ENCODE data around the gene UQCRQ. TPM values are rescaled to one million over a fixed set of nuclear protein-coding genes. Genes with fewer than 3 reads are reported as not detected.

The UQCRQ gene
- total and polyA plus RNA-seq, 3 donors from 2014 or later = 154 to 171 (median 167) TPM

GRCh38 chr5:132865668-132866341 lies 637 bp upstream of the UQCRQ start:
- WGBS, 2 donors = 20 to 22% methylated on average over 25 to 30 of the region's 30 CpGs
- TF ChIP-seq CTCF (IDR thresholded peaks at IDR 0.05) (no peak), POLR2A (IDR thresholded peaks at IDR 0.05) (no peak)
- intact Hi-C loops (cut with DNase I; ENCODE audit: low total_unique reads) = no loop called here

GRCh38 chr5:132867046-132867451 lies 607 bp downstream of the UQCRQ start:
- Histone ChIP-seq H3K36me3 (ENCODE audit: low read depth, missing control alignments) (no peaks in the 10 kb centered on the region), H3K27ac (peak overlapping the region; percentile 94 to 96), H3K9me3 (no peaks in the 10 kb centered on the region), H3K4me3 (peak overlapping the region; percentile 76 to 85), H3K27me3 (no peaks in the 10 kb centered on the region), H3K4me1 (no peaks in the 10 kb centered on the region)
- intact Hi-C loops (cut with DNase I; ENCODE audit: low total_unique reads) = no loop called here
- no peak for DNase-seq
- WGBS, 2 donors = 0% methylated on average over 5 to 13 of the region's 13 CpGs
- no peak for TF ChIP-seq CTCF (IDR thresholded peaks at IDR 0.05)
- no peak for TF ChIP-seq POLR2A (IDR thresholded peaks at IDR 0.05)

More at GRCh38 chr5:132865668-132866341, 637 bp upstream of the UQCRQ start:
- H3K4me1 ChIP-seq = no peaks in the 10 kb centered on the region
- DNase-seq = no peak
- H3K27me3 ChIP-seq = no peaks in the 10 kb centered on the region
- peak overlapping the region; percentile 76 to 85 for H3K4me3 ChIP-seq
- no peaks in the 10 kb centered on the region for H3K9me3 ChIP-seq
- peak overlapping the region; percentile 94 to 96 for H3K27ac ChIP-seq
- H3K36me3 ChIP-seq (ENCODE audit: low read depth, missing control alignments) = no peaks in the 10 kb centered on the region

GRCh38 chr5:132868754-132869153 lies 2.3 kb downstream of the UQCRQ start:
- WGBS, 2 donors = 83 to 86% methylated on average over 4 of the region's 4 CpGs
- intact Hi-C loops (cut with DNase I; ENCODE audit: low total_unique reads) = no loop called here
- Histone ChIP-seq H3K36me3 (ENCODE audit: low read depth, missing control alignments) (no peaks in the 10 kb centered on the region), H3K27ac (no peak overlapping the region), H3K27me3 (no peaks in the 10 kb centered on the region), H3K4me3 (no peak overlapping the region), H3K9me3 (no peaks in the 10 kb centered on the region), H3K4me1 (no peaks in the 10 kb centered on the region)
- no peak for DNase-seq
- TF ChIP-seq CTCF (IDR thresholded peaks at IDR 0.05) (no peak), POLR2A (IDR thresholded peaks at IDR 0.05) (no peak)

GRCh38 chr5:132870801-132871200 lies 4.4 kb downstream of the UQCRQ start:
- no peak for TF ChIP-seq POLR2A (IDR thresholded peaks at IDR 0.05)
- TF ChIP-seq CTCF (IDR thresholded peaks at IDR 0.05) = no peak
- DNase-seq = no peak
- H3K9me3 ChIP-seq = no peaks in the 10 kb centered on the region
- no peak overlapping the region for H3K27ac ChIP-seq
- WGBS, 2 donors = 64 to 71% methylated on average over 2 of the region's 2 CpGs
- H3K4me3 ChIP-seq = no peak overlapping the region
- no peaks in the 10 kb centered on the region for H3K27me3 ChIP-seq
- intact Hi-C loops (cut with DNase I; ENCODE audit: low total_unique reads) = no loop called here
- no peaks in the 10 kb centered on the region for H3K4me1 ChIP-seq
- H3K36me3 ChIP-seq (ENCODE audit: low read depth, missing control alignments) = no peaks in the 10 kb centered on the region

Measured in testis (tissue), 3 donors.